Measurements from ENCODE around the gene HIGD1A.

The HIGD1A gene

GRCh38 chr3:42755681-42756578 is 48.4 kb downstream of the HIGD1A start:
- no peak for DNase-seq (ENCODE audit: low read depth, low spot score)

GRCh38 chr3:42753757-42754156 is 50.5 kb downstream of the HIGD1A start:
- no peak for DNase-seq (ENCODE audit: low read depth, low spot score)

- DNase-seq (ENCODE audit: low read depth, low spot score): no peak
These were observed 51.3 kb downstream of the HIGD1A start for GRCh38 chr3:42752961-42753360.

- no peak for DNase-seq (ENCODE audit: low read depth, low spot score)
These were observed 51.8 kb downstream of the HIGD1A start for GRCh38 chr3:42752441-42752840.

- DNase-seq (ENCODE audit: low read depth, low spot score): no peak
These were observed 52.7 kb downstream of the HIGD1A start for GRCh38 chr3:42751609-42752008.

- no peak for DNase-seq (ENCODE audit: low read depth, low spot score)
These were observed 53.5 kb downstream of the HIGD1A start for GRCh38 chr3:42750834-42751233.

- DNase-seq (ENCODE audit: low read depth, low spot score): no peak
These were observed 54.5 kb downstream of the HIGD1A start for GRCh38 chr3:42749753-42750231.

GRCh38 chr3:42749025-42749752 is 55.1 kb downstream of the HIGD1A start:
- no peak for DNase-seq (ENCODE audit: low read depth, low spot score)

- DNase-seq (ENCODE audit: low read depth, low spot score): no peak
These were observed 56.7 kb downstream of the HIGD1A start for GRCh38 chr3:42747581-42747980.

- DNase-seq (ENCODE audit: low read depth, low spot score): no peak
These were observed 57.5 kb downstream of the HIGD1A start for GRCh38 chr3:42746455-42747450.

GRCh38 chr3:42745776-42746454 is 58.4 kb downstream of the HIGD1A start:
- no peak for DNase-seq (ENCODE audit: low read depth, low spot score)

GRCh38 chr3:42745291-42745745 is 59.0 kb downstream of the HIGD1A start:
- no peak for DNase-seq (ENCODE audit: low read depth, low spot score)

- no peak for DNase-seq (ENCODE audit: low read depth, low spot score)
These were observed 60.9 kb downstream of the HIGD1A start for GRCh38 chr3:42743204-42743995.

GRCh38 chr3:42742688-42743087 is 61.6 kb downstream of the HIGD1A start:
- DNase-seq (ENCODE audit: low read depth, low spot score): no peak

- no peak for DNase-seq (ENCODE audit: low read depth, low spot score)
These were observed 62.0 kb downstream of the HIGD1A start for GRCh38 chr3:42742259-42742658.

- no peak for DNase-seq (ENCODE audit: low read depth, low spot score)
These were observed 62.5 kb downstream of the HIGD1A start for GRCh38 chr3:42741796-42742195.

GRCh38 chr3:42739401-42740158 is 64.7 kb downstream of the HIGD1A start:
- no peak for DNase-seq (ENCODE audit: low read depth, low spot score)

GRCh38 chr3:42736531-42736930 is 67.8 kb downstream of the HIGD1A start:
- no peak for DNase-seq (ENCODE audit: low read depth, low spot score)

- DNase-seq (ENCODE audit: low read depth, low spot score): no peak
These were observed 68.2 kb downstream of the HIGD1A start for GRCh38 chr3:42736081-42736480.
